Endothelial cell of umbilical vein (primary cell): ENCODE data around the gene GEN1. TPM values are rescaled to one million over a fixed set of nuclear protein-coding genes. Genes with fewer than 3 reads are reported as not detected.

Experiments used
- BruUV-seq: library from RNA; stranded (reverse); fragments of 400-500 nt; replicated peaks from 2 replicates; lab custom pipeline; 2021; lab: Mats Ljungman, UMichigan
- CTCF ChIA-PET: fragments of 300-600, 350-600 bp; sonication (Branson Sonifier 250); formaldehyde crosslinking; loops from one replicate; lab custom pipeline; 2021; ENCODE audit warnings: antibody characterized with exemption, inconsistent platforms; lab: Charles Lee
- POLR2A ChIA-PET: fragments of 300-600, 350-600 bp; sonication (Branson Sonifier 250); formaldehyde crosslinking; loops from one replicate; lab custom pipeline; 2021; ENCODE audit warnings: antibody characterized with exemption, inconsistent platforms; lab: Charles Lee
- DNase-seq: peaks from one replicate; pipeline ENCODE4 v3.0.0-alpha.2; 2011; ENCODE audit warnings: low read depth, low spot score
- FAIRE-seq: peaks from 2 replicates; lab custom pipeline; 2011; peaks lifted over from hg19 to GRCh38; lab: Jason Lieb, UNC
- H2AFZ ChIP-seq: 2 replicates; pipeline ENCODE4 v1.6.0; 2012; ENCODE audit warnings: low read depth, low read length, control low read depth, inconsistent platforms
- H3K27ac ChIP-seq: 2 replicates; pipeline ENCODE4 v1.5.1; 2011; ENCODE audit warnings: low read depth, mild to moderate bottlenecking, control low read depth, low read length, moderate library complexity; ENCODE audit not compliant: insufficient read depth
- H3K27me3 ChIP-seq, 2 experiments: 2 replicates each; pipeline versions ENCODE4 v1.6.0 to v1.6.1; 2011; ENCODE audit warnings: low read length in 2 of 2, mixed read lengths in 1 of 2; ENCODE audit not compliant: control insufficient read depth in 2 of 2, insufficient read depth in 2 of 2
- H3K36me3 ChIP-seq, 2 experiments: 2 replicates in 1 of 2; 3 replicates in 1 of 2; pipeline ENCODE4 v1.5.1; 2011; ENCODE audit warnings: low read length in 2 of 2, mild to moderate bottlenecking in 1 of 2, moderate library complexity in 1 of 2; ENCODE audit not compliant: control insufficient read depth in 2 of 2, insufficient read depth in 2 of 2; ENCODE audit errors: extremely low read depth in 1 of 2
- H3K4me1 ChIP-seq: 3 replicates; pipeline ENCODE4 v1.5.1; 2011; ENCODE audit warnings: mild to moderate bottlenecking, low read length; ENCODE audit not compliant: control insufficient read depth, insufficient read depth; ENCODE audit errors: extremely low read depth
- H3K4me2 ChIP-seq: 2 replicates; pipeline ENCODE4 v1.6.1; 2011; ENCODE audit warnings: low read length, control low read depth, mixed read lengths; ENCODE audit not compliant: insufficient read depth
- H3K4me3 ChIP-seq, 3 experiments: fragments of 200-600 bp in 1 of 3; sonication (generic), shearing (Covaris generic) in 1 of 3; replicated peaks in 1 of 3; 2 replicates each; pipeline ENCODE4 v1.5.1; 2011 to 2016; ENCODE audit warnings: control low read depth in 3 of 3, low read length in 3 of 3, mild to moderate bottlenecking in 2 of 3, inconsistent platforms in 1 of 3, low read depth in 1 of 3, moderate library complexity in 1 of 3; ENCODE audit not compliant: insufficient read depth in 1 of 3
- H3K79me2 ChIP-seq: 2 replicates; pipeline ENCODE4 v1.6.0; 2012; ENCODE audit warnings: low read length, inconsistent platforms; ENCODE audit not compliant: control insufficient read depth, insufficient read depth
- H3K9ac ChIP-seq: replicated peaks from 2 replicates; pipeline ENCODE3; 2011; ENCODE audit warnings: low read length, control low read depth; ENCODE audit not compliant: insufficient read depth; ENCODE audit errors: extremely low read depth
- H3K9me1 ChIP-seq: replicated peaks from 3 replicates; pipeline ENCODE4 v1.6.0; 2011; ENCODE audit warnings: mild to moderate bottlenecking, low read length; ENCODE audit not compliant: control insufficient read depth, insufficient read depth; ENCODE audit errors: extremely low read depth
- H3K9me3 ChIP-seq: replicated peaks from 2 replicates; pipeline ENCODE4 v1.5.1; 2012; ENCODE audit warnings: low read length, inconsistent platforms; ENCODE audit not compliant: control insufficient read depth, insufficient read depth
- H4K20me1 ChIP-seq: replicated peaks from 2 replicates; pipeline ENCODE3; 2011; ENCODE audit warnings: mild to moderate bottlenecking, low read length; ENCODE audit not compliant: control insufficient read depth, insufficient read depth; ENCODE audit errors: extremely low read depth
- CTCF ChIP-seq, 2 donors: IDR thresholded peaks; 1 replicate in 1 of 2; 2 replicates in 1 of 2; pipeline ENCODE4 v1.5.1; 2011; ENCODE audit warnings: low read length in 2 of 2, mild to moderate bottlenecking in 2 of 2, moderate library complexity in 2 of 2, control low read depth in 1 of 2, inconsistent platforms in 1 of 2, low read depth in 1 of 2; ENCODE audit not compliant: insufficient read depth in 1 of 2; ENCODE audit errors: extremely low read depth in 1 of 2
- EZH2 ChIP-seq: IDR thresholded peaks from 2 replicates; pipeline ENCODE4 v1.6.1; 2012; ENCODE audit warnings: borderline replicate concordance, low read depth, mild to moderate bottlenecking, moderate library complexity, low read length, inconsistent platforms; ENCODE audit not compliant: severe bottlenecking
- FOS ChIP-seq: IDR thresholded peaks from 2 replicates; pipeline ENCODE4 v1.6.1; 2011; ENCODE audit warnings: mild to moderate bottlenecking, low read length, moderate library complexity, borderline replicate concordance; ENCODE audit not compliant: insufficient read depth
- GATA2 ChIP-seq: IDR thresholded peaks from 2 replicates; pipeline ENCODE4 v1.7.0; 2011; ENCODE audit warnings: low read depth, mild to moderate bottlenecking, moderate library complexity, mixed read lengths, low read length; ENCODE audit not compliant: insufficient read length, insufficient read depth
- JUN ChIP-seq: IDR thresholded peaks from 2 replicates; pipeline ENCODE4 v1.6.1; 2011; ENCODE audit warnings: borderline replicate concordance, low read depth; ENCODE audit not compliant: insufficient read length, insufficient read depth
- MAX ChIP-seq: IDR thresholded peaks from 2 replicates; pipeline ENCODE4 v1.6.1; 2011; ENCODE audit not compliant: insufficient read depth, insufficient read length
- MYC ChIP-seq: IDR thresholded peaks from one replicate; pipeline ENCODE4 v1.6.1; 2011; ENCODE audit warnings: mild to moderate bottlenecking, low read depth, low read length
- POLR2A ChIP-seq: IDR thresholded peaks from 2 replicates; pipeline ENCODE4 v1.6.1; 2012; ENCODE audit warnings: low read depth, mild to moderate bottlenecking, control low read depth, low read length
- POLR2AphosphoS5 ChIP-seq: IDR thresholded peaks from 2 replicates; pipeline ENCODE4 v1.6.1; 2012; ENCODE audit warnings: low read depth, mild to moderate bottlenecking, control low read depth, low read length, moderate library complexity; ENCODE audit not compliant: insufficient read depth
- dilution Hi-C: fragments of 300-500 bp; cut with MboI; formaldehyde crosslinking; loops from one replicate; pipeline ENCODE4 v1.15.0; 2019; ENCODE audit warnings: low sequenced_read_pairs; ENCODE audit not compliant: extremely low pct_ligation_motif_present
- intact Hi-C: fragments of 100-400 bp; cut with micrococcal nuclease; formaldehyde crosslinking; loops from one replicate; pipeline ENCODE4 v1.10.0; 2022
- polyA plus RNA-seq, 4 experiments: library from polyadenylated mRNA; depleted of rRNA in 3 of 4; stranded (reverse) in 3 of 4; unstranded in 1 of 4; fragments of >200 nt; gene quantifications; 2 replicates each; pipeline versions ENCODE4 v1.2.1 to v1.2.3, GENCODE V29; 2011 to 2012; ENCODE audit warnings: missing spikeins in 1 of 4
- total RNA-seq: library from RNA; stranded (reverse); gene quantifications from 2 replicates; pipeline ENCODE4 v1.2.3, GENCODE V29; 2021

Gene GEN1
- total and polyA plus RNA-seq, 2 donors (not counting 3 experiments of a cell fraction or from before 2014, with no cell fraction given): 8.1 to 29.6 TPM

- no peak overlapping the region for H3K9ac ChIP-seq
- no peak overlapping the region for H2AFZ ChIP-seq
- no peak for TF ChIP-seq MAX
- dilution Hi-C loops: no loop called here
- no peak overlapping the region for H3K4me2 ChIP-seq
- peaks cover 16% of the 10 kb centered on the region in 2 experiments for H3K36me3 ChIP-seq
- H3K27me3 ChIP-seq: no peaks in the 10 kb centered on the region
- no peaks in the 10 kb centered on the region for H3K4me1 ChIP-seq
- ChIA-PET CTCF (interaction anchor here (0.6 to 1.4 kb wide), 5 partner anchors 10 to 47 kb away, joined by 3 to 6 read pairs (median 3); partner anchors contain the start of genes GEN1 and SMC6), POLR2A (no interaction called here)
- no peaks in the 10 kb centered on the region for H4K20me1 ChIP-seq
- no peaks in the 10 kb centered on the region for H3K79me2 ChIP-seq
- no peak overlapping the region for H3K4me3 ChIP-seq
- intact Hi-C loops: no loop called here
- no TSS peak for BruUV-seq
- FAIRE-seq: no peak
- DNase-seq: no peak
- H3K27ac ChIP-seq: no peak overlapping the region
- no peaks in the 10 kb centered on the region for H3K9me1 ChIP-seq
- no peaks in the 10 kb centered on the region for H3K9me3 ChIP-seq
These were observed 47.1 kb upstream of the GEN1 start for GRCh38 chr2:17706845-17707244.

GRCh38 chr2:17708501-17708900 is 45.4 kb upstream of the GEN1 start:
- no peak overlapping the region for H2AFZ ChIP-seq
- no TSS peak for BruUV-seq
- H3K4me3 ChIP-seq: no peak overlapping the region
- no peaks in the 10 kb centered on the region for H3K4me1 ChIP-seq
- no peaks in the 10 kb centered on the region for H3K9me3 ChIP-seq
- dilution Hi-C loops: no loop called here
- no peaks in the 10 kb centered on the region for H4K20me1 ChIP-seq
- no peak overlapping the region for H3K27ac ChIP-seq
- no peak overlapping the region for H3K4me2 ChIP-seq
- H3K27me3 ChIP-seq: no peaks in the 10 kb centered on the region
- H3K36me3 ChIP-seq: peaks cover 20 to 21% of the 10 kb centered on the region in 2 experiments
- intact Hi-C loops: no loop called here
- DNase-seq (no peak), FAIRE-seq (no peak)
- H3K9me1 ChIP-seq: no peaks in the 10 kb centered on the region
- H3K79me2 ChIP-seq: no peaks in the 10 kb centered on the region
- POLR2A ChIA-PET: no interaction called here
- CTCF ChIA-PET: interaction anchor here (1.9 kb wide), 1 partner anchor 11 kb away, joined by 17 read pairs; no protein-coding TSS in a partner anchor
- H3K9ac ChIP-seq: no peak overlapping the region
- no peak for TF ChIP-seq JUN
- TF ChIP-seq MAX: no peak
- TF ChIP-seq GATA2: no peak
- no peak for TF ChIP-seq EZH2
- no peak for TF ChIP-seq POLR2A
- TF ChIP-seq MYC: no peak
- no peak for TF ChIP-seq FOS
- no peak for TF ChIP-seq POLR2AphosphoS5
- TF ChIP-seq CTCF (IDR thresholded peaks at IDR 0.05; ENCODE audit: extremely low read depth in 1 of 2, insufficient read depth in 1 of 2, low read depth in 1 of 2, low read length in 2 of 2): no peak
